Upper lobe of right lung (tissue), 1 donor: Measurements from ENCODE around the gene HAS3. TPM values are rescaled to one million over a fixed set of nuclear protein-coding genes. Genes with fewer than 3 reads are reported as not detected.
A peak's percentile ranks its signal among the peaks of the same experiment; 100 is the strongest.

Experiments
- ATAC-seq: fragments of 200-7000 bp; cut with Tn5 transposase; one replicate; pipeline ENCODE4 v1.9.1; 2020; ENCODE audit warnings: mild to moderate bottlenecking, moderate library complexity
- DNase-seq: peaks from one replicate; pipeline ENCODE4 v3.0.0-alpha.2; 2020
- H3K27ac ChIP-seq: fragments of 200-600 bp; one replicate; pipeline ENCODE4 v1.8.0; 2022
- H3K27me3 ChIP-seq: fragments of 200-600 bp; one replicate; pipeline ENCODE4 v1.8.0; 2022; ENCODE audit warnings: mild to moderate bottlenecking
- H3K36me3 ChIP-seq: fragments of 200-600 bp; one replicate; pipeline ENCODE4 v1.8.0; 2022
- H3K4me1 ChIP-seq: fragments of 200-600 bp; one replicate; pipeline ENCODE4 v1.8.0; 2022
- H3K4me3 ChIP-seq: fragments of 200-600 bp; one replicate; pipeline ENCODE4 v1.8.0; 2022; ENCODE audit warnings: mild to moderate bottlenecking
- H3K9me3 ChIP-seq: fragments of 200-600 bp; one replicate; pipeline ENCODE4 v1.8.0; 2022
- intact Hi-C: fragments of 100-400 bp; cut with DNase I; formaldehyde crosslinking; loops from one replicate; pipeline ENCODE4 v1.11.0; 2022
- total RNA-seq: library from RNA; stranded (reverse); fragmentation: NEBNext Ultra II Directional; extraction: Animal tissue kit (Norgen Biotek cat#: 25700); gene quantifications from one replicate; pipeline ENCODE4 v1.2.1, GENCODE V29; 2021
- TF ChIP-seq, protein P1 (sequence below): fragments of 200-600 bp; IDR thresholded peaks from one replicate; pipeline ENCODE4 v1.8.0; 2022; ENCODE audit warnings: antibody characterized with exemption
- donor health status: DM: no; HTN: yes; CAD: no; lungs with severe emphysema.

HAS3 gene
- total RNA-seq, 1 donor from 2014 or later: 8.2 TPM

- intact Hi-C loops: no loop called here
- TF ChIP-seq, protein P1, sequence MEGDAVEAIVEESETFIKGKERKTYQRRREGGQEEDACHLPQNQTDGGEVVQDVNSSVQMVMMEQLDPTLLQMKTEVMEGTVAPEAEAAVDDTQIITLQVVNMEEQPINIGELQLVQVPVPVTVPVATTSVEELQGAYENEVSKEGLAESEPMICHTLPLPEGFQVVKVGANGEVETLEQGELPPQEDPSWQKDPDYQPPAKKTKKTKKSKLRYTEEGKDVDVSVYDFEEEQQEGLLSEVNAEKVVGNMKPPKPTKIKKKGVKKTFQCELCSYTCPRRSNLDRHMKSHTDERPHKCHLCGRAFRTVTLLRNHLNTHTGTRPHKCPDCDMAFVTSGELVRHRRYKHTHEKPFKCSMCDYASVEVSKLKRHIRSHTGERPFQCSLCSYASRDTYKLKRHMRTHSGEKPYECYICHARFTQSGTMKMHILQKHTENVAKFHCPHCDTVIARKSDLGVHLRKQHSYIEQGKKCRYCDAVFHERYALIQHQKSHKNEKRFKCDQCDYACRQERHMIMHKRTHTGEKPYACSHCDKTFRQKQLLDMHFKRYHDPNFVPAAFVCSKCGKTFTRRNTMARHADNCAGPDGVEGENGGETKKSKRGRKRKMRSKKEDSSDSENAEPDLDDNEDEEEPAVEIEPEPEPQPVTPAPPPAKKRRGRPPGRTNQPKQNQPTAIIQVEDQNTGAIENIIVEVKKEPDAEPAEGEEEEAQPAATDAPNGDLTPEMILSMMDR: no peak
- no peaks in the 10 kb centered on the region for H3K9me3 ChIP-seq
- no peaks in the 10 kb centered on the region for H3K27me3 ChIP-seq
- no peaks in the 10 kb centered on the region for H3K36me3 ChIP-seq
- H3K4me1 ChIP-seq: peaks cover 8% of the 10 kb centered on the region
- no peak for DNase-seq
- no peak overlapping the region for H3K27ac ChIP-seq
- H3K4me3 ChIP-seq: no peak overlapping the region
- ATAC-seq: peak; percentile 31
These were observed 11.5 kb upstream of the HAS3 start for GRCh38 chr16:69093974-69094373.

GRCh38 chr16:69094501-69094900, 11.0 kb upstream of the HAS3 start:
- ATAC-seq: no peak
- H3K27ac ChIP-seq: no peak overlapping the region
- intact Hi-C loops: no loop called here
- no peak overlapping the region for H3K4me3 ChIP-seq
- H3K27me3 ChIP-seq: no peaks in the 10 kb centered on the region
- H3K36me3 ChIP-seq: no peaks in the 10 kb centered on the region
- no peaks in the 10 kb centered on the region for H3K9me3 ChIP-seq
- peaks cover 6% of the 10 kb centered on the region for H3K4me1 ChIP-seq
- TF ChIP-seq, protein P1: no peak
- no peak for DNase-seq

- Histone ChIP-seq H3K9me3 (no peaks in the 10 kb centered on the region), H3K36me3 (no peaks in the 10 kb centered on the region), H3K27ac (peak overlapping the region; percentile 24), H3K27me3 (no peaks in the 10 kb centered on the region), H3K4me3 (no peak overlapping the region), H3K4me1 (peaks cover 2% of the 10 kb centered on the region)
- TF ChIP-seq, protein P1: no peak
- peak; percentile 83 for ATAC-seq
- intact Hi-C loops: no loop called here
- DNase-seq: peak; percentile 83
These were observed 10.3 kb upstream of the HAS3 start for GRCh38 chr16:69095193-69095592.

DNA sequence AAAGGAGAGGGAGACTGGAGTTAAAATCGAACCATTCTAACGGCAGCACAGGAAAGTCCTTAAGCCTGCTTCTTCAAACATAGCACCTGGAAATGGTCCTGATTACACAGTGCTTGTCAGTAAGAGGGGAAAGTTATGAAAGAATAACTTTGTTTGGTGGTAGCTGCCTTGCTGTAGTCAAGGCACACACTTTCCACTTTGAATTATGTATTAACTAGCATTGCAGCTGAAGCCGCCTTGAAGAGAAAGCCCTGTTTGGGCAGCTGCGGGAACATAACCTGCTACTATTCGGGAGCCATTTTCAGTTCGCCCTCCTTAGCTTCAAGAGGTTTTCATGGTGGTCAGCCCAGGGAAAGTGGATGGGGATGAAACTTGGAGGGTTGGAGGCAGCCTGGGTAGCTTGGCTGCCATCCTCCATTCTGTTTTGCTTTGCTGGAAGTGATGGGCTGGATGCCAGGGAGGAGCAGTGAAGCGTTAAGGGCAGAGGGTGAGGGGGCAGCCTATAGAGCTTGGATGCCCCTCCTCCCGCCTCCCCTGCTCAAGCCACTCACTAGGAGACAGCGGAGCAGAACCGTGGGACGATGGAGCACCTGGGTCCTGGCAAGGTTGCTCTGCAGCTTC, 5.3 kb upstream of the HAS3 start:
- Histone ChIP-seq H3K27ac (peak overlapping the region; percentile 81), H3K4me1 (no peaks in the 10 kb centered on the region), H3K9me3 (no peaks in the 10 kb centered on the region), H3K27me3 (no peaks in the 10 kb centered on the region), H3K4me3 (peak overlapping the region; percentile 30), H3K36me3 (no peaks in the 10 kb centered on the region)
- peak; percentile 66 for DNase-seq
- intact Hi-C loops: no loop called here
- peak; percentile 81 for ATAC-seq
- TF ChIP-seq, protein P1: no peak

- intact Hi-C loops: no loop called here
These were observed 1.2 kb downstream of the HAS3 start for GRCh38 chr16:69106491-69107315.

More at GRCh38 chr16:69106491-69107315, 1.2 kb downstream of the HAS3 start:
- DNase-seq (no peak), ATAC-seq (no peak)
- Histone ChIP-seq H3K27ac (no peak overlapping the region), H3K9me3 (no peaks in the 10 kb centered on the region), H3K4me1 (peaks cover 28% of the 10 kb centered on the region), H3K4me3 (peak overlapping the region; percentile 51), H3K36me3 (peaks cover 22% of the 10 kb centered on the region), H3K27me3 (peaks cover 11% of the 10 kb centered on the region)
- TF ChIP-seq, protein P1: no peak
